GM06990 (cell line): ENCODE data around the gene PPP1R36.

Experiments used
- DNase-seq: peaks from one replicate; pipeline ENCODE4 v3.0.0-alpha.2; 2011; ENCODE audit not compliant: insufficient read length; ENCODE audit errors: extremely low read depth
- H3K27me3 ChIP-seq: replicated peaks from 2 replicates; pipeline ENCODE4 v1.6.0; 2011; ENCODE audit warnings: low read length; ENCODE audit not compliant: control insufficient read depth, insufficient read depth
- H3K36me3 ChIP-seq: 2 replicates; pipeline ENCODE4 v1.5.1; 2011; ENCODE audit warnings: low read length; ENCODE audit not compliant: control insufficient read depth, insufficient read depth
- H3K4me3 ChIP-seq: replicated peaks from 2 replicates; pipeline ENCODE4 v1.5.1; 2011; ENCODE audit warnings: low read depth, mild to moderate bottlenecking, control low read depth, low read length
- CTCF ChIP-seq: IDR thresholded peaks from 2 replicates; pipeline ENCODE4 v1.5.1; 2011; ENCODE audit warnings: low read length, control low read depth, mild to moderate bottlenecking, inconsistent platforms; ENCODE audit not compliant: insufficient read depth, poor library complexity, severe bottlenecking

Gene PPP1R36

DNA sequence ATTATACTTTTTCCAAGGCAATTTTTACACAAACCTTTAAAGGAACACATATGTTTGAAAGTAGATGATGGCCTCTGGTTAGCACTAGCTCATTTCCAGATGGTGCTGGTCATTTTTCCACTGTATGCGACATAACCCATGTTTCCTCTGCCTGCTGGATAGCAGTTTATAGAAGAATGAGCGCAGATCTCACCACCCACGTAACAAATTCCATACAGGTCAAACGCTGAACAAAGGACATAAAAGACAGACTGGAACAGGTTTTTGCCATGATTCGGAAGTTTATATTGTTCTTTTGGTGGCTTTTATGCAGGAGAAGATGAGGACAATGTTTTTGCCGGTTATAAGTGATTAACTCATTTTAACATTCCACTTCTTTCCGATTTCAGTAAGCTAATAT lies 30.7 kb downstream of the PPP1R36 start:
- H3K36me3 ChIP-seq = no peaks in the 10 kb centered on the region
- no peak for TF ChIP-seq CTCF
- no peak for DNase-seq
- no peak overlapping the region for H3K4me3 ChIP-seq
- H3K27me3 ChIP-seq = no peaks in the 10 kb centered on the region

DNA sequence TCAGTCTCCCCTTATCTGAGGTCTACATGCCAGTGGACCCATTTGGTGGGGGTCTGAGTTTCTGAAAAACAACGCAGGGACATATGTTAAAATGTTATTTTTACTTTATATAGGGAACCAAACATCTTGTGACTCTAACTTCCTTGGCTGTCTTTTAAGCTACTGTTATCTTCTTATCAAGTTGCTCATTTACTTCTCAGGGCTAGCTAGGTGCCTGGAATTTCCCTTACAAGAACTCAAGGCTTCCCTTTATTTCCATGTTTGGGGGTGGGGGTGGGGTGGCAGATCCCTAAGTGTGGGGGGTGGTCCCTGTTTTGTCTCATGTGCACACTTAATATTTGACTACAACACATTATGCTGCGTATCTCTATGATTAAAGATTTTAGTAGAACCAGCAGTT lies 31.6 kb downstream of the PPP1R36 start:
- DNase-seq = no peak
- no peak for TF ChIP-seq CTCF
- no peaks in the 10 kb centered on the region for H3K36me3 ChIP-seq
- no peaks in the 10 kb centered on the region for H3K27me3 ChIP-seq
- no peak overlapping the region for H3K4me3 ChIP-seq

DNA sequence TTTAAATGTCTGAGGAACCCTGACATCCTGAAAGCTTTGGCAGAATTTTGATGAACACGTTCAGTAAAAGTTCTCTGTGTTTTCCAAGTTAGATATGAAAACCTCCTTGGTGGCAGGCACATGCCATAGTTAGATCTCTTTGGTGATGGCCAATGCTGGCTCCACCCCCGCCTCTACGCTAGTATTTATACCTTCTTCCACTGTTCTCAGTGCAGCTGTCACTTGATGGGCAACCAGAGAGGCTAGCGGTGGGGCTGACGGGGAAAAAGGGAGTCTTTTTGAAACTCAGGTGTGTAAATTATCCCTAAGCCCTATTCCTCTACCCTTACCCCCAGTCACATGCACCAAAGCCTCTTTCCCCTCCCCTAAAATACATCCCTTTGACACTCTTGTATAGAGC lies 32.1 kb downstream of the PPP1R36 start:
- DNase-seq = no peak
- no peak for TF ChIP-seq CTCF
- no peaks in the 10 kb centered on the region for H3K36me3 ChIP-seq

DNA sequence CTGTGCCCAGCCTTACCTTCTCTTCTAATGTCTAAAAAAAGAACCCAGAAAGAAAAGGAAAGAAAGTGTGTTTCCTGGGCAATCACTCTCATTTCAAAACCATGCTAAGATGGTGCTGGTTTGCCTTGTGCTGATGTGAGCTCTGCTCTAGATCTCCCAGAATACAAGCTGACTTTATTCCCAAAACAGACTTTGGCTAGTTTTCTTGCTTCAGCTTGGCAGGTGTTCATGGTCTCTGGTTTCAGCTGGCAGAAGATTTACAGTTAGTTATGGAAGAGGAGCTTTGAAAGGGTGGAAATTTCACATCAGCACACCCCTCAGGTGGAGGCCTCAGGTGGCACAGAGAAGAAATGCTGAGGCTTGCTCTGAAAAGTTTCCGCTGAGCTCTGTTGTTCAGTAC lies 34.4 kb downstream of the PPP1R36 start:
- Histone ChIP-seq H3K36me3 (no peaks in the 10 kb centered on the region), H3K27me3 (no peaks in the 10 kb centered on the region), H3K4me3 (no peak overlapping the region)
- DNase-seq = no peak
- TF ChIP-seq CTCF = no peak

More for the DNA sequence above, 32.1 kb downstream of the PPP1R36 start:
- no peaks in the 10 kb centered on the region for H3K27me3 ChIP-seq
- H3K4me3 ChIP-seq = no peak overlapping the region

GRCh38 chr14:64591809-64592208 lies 42.0 kb downstream of the PPP1R36 start:
- no peak for DNase-seq
- H3K36me3 ChIP-seq = no peaks in the 10 kb centered on the region
- no peak for TF ChIP-seq CTCF

DNA sequence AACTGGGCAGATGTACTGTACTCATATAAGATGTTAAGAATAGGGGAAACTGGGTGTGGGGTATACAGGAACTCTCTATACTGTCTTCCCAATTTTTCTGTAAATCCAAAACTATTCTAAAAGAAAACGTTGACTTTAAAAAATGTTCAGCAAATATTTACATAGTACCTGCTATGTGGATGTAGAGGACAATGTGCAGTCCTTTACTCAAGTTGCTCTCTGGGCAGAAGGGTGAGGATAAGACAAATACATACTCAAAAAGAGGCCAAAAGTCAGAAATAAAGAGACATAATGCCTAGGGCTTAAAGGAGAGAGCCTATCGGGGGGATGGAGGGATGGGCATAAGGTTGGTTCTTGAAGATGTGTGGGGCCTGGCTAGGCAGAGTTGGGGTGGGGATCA lies 44.7 kb downstream of the PPP1R36 start:
- DNase-seq = no peak
- no peak for TF ChIP-seq CTCF
- no peak overlapping the region for H3K4me3 ChIP-seq
- H3K36me3 ChIP-seq = no peaks in the 10 kb centered on the region
- H3K27me3 ChIP-seq = no peaks in the 10 kb centered on the region

More at GRCh38 chr14:64591809-64592208, 42.0 kb downstream of the PPP1R36 start:
- Histone ChIP-seq H3K27me3 (no peaks in the 10 kb centered on the region), H3K4me3 (no peak overlapping the region)
